NCI-H524 treated with DMSO at 0.1 percent for 48 hours (cell line): Measurements from ENCODE around the gene PTPN22.

ENCODE experiments used
- DNase-seq: peaks from one replicate; lab custom pipeline; 2025; lab: John Stamatoyannopoulos, UW

PTPN22 gene

GRCh38 chr1:113887402-113888175 is 16.1 kb upstream of the PTPN22 start, which contains the start of gene BCL2L15:
BCL2L15 (minus strand) TSS chr1:113887581; CDS start chr1:113887375, 206 bp downstream.
- DNase-seq: no peak

- DNase-seq: no peak
Measured at GRCh38 chr1:113886417-113887401, 15.2 kb upstream of the PTPN22 start.

GRCh38 chr1:113881661-113882060 is 10.1 kb upstream of the PTPN22 start:
- no peak for DNase-seq

- DNase-seq: no peak
Measured at GRCh38 chr1:113879739-113880038, 8.2 kb upstream of the PTPN22 start.

DNA sequence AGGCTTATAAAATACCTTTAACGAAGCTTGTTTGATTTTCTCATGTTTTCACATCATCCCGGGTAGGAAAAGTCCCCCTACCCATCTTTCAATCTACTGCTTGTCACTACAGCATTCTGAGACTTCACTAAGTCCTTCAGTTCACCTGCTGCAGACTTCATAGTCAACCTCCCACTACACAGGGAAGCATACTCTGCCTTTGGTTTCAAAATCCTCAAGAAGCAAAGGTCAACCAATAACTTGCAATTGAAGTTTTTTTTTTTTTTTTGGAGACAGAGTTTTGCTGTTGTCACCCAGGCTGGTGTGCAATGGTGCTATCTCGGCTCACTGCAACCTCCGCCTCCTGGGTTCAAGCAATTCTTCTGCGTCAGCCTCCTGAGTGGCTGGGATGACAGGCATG is 4.7 kb upstream of the PTPN22 start:
- DNase-seq: no peak

- DNase-seq: no peak
Measured at GRCh38 chr1:113875714-113876113, 4.2 kb upstream of the PTPN22 start.

GRCh38 chr1:113874012-113874879 is 2.7 kb upstream of the PTPN22 start:
- no peak for DNase-seq

DNA sequence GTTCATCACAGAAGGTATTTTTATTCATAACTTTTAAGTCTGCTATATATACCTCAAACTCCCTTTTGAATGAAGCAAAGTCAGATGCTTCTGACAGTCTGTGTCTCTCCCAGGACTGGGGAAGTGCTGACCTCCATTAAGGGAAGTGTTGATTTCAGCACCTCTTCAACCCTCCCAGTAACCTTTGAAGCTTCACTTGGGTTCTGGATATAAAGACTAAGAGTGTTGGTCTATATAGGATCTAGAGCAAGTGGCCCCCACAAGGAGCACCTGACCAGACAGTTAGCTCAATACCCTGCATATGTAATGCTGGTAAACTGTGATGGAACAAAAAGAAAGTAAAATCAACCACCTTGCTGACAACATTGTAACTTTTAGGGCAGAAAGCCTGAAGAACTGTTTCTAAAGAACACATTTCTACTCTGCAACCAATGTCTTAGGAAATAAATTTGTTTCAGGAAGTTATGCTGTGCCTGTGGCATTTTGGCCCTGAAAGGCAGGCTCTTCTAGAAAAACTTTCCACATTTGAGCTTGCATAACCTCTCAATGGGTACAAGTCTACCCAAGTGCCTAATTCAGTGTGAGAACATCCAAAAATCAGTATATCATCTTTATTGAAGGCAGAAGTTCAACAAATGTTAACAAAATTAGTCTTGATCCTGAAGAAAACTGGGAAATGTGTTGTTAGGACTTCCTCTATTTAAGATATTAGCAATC is 865 bp upstream of the PTPN22 start:
- no peak for DNase-seq

DNA sequence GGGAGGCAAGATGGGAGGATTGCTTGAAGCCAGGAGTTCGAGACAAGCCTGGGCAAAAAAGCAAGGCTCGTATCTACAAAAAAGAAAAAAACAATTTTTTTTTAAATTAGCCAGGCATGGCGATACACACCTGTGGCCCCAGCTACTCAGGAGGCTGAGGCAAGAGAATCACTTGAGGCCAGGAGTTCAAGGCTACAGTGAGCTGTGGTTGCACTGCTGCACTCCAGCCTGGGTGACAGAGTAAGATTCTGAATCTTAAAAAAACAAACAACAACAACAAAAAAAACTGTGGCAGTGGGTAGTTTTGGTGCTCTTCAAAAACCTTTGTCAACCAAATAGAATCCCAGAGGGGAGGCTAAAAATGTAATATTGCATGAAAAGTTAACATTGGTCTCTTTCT is 734 bp downstream of the PTPN22 start:
- no peak for DNase-seq

GRCh38 chr1:113868387-113869083 is 3.0 kb downstream of the PTPN22 start:
- DNase-seq: no peak

DNA sequence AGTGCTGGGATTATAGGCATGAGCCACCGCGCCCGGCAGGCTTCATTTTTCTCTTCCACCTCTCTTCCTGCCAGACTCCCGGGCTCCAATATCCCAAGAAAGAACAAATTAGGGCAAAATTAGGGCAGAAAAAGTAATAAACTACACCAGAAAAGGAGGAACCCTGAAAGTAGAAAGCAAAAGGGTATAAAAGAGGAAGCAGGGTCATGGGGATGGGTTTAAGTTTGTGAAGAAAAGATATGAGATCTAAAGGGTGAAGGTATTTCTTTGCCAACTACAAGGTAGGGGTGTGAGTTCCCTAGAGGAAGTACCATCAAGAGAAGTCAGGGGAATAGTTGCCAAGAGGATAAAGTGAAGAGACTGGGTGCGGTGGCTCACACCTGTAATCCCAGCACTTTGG is 9.9 kb downstream of the PTPN22 start:
- no peak for DNase-seq

DNA sequence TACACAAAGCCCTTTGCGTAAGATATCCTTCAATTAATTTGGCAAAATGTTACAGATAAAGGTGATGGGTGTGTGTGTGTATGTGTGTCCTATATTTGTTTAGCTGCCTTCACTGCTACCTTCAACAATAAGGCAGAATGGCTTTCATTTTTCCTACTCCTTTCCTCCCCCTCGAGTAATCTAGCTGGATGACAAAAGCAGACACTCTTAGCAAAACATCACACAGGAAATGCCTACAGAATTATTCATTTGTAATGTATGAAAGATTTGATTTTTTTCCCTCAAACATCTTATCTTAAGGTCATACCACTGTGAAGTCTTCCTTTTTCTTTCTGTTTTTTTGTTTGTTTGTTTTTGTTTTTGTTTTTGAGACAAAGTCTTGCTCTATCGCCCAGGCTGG is 10.6 kb downstream of the PTPN22 start:
- no peak for DNase-seq

GRCh38 chr1:113859478-113860175 is 11.9 kb downstream of the PTPN22 start:
- no peak for DNase-seq

GRCh38 chr1:113858982-113859381 is 12.5 kb downstream of the PTPN22 start:
- no peak for DNase-seq

DNA sequence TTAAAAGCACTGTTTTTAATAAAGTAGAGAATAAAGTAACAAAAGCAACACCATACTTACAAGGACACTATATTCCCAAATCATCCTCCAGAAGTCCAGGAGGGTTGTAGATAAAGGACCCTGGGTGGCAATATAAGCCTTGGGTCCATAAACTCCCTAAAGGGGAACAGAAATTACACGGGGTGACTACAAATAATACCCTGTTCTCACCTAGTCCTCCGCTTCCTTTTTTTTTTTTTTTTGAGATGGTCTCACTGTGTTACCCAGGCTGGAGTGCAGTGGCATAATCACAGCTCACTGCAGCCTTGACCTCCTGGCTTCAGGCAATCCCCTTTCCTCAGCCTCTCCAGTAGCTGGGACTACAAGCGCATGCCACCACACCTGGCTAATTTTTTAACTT is 13.1 kb downstream of the PTPN22 start:
- DNase-seq: no peak

GRCh38 chr1:113857776-113858175 is 13.7 kb downstream of the PTPN22 start:
- DNase-seq: no peak

DNA sequence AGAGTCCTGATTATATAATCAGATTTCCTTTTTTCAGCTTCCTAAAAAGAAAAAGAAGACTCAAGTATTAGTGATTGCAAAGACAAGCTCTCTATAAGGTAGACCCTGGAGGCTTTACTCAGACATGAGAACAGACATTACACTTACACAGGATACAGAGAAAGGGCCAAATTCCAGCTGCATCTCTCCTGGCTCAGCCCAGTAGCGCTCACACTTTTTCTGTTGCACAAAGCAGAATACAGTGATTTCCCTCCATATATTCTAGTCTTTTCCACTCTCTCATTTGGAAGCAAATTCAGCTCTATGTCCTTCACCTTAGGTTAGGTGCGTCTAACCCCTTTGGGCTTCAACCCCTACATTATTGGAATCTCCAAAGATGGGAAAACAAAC is 15.1 kb downstream of the PTPN22 start:
- no peak for DNase-seq

GRCh38 chr1:113855630-113856400 is 15.7 kb downstream of the PTPN22 start:
- DNase-seq: no peak

DNA sequence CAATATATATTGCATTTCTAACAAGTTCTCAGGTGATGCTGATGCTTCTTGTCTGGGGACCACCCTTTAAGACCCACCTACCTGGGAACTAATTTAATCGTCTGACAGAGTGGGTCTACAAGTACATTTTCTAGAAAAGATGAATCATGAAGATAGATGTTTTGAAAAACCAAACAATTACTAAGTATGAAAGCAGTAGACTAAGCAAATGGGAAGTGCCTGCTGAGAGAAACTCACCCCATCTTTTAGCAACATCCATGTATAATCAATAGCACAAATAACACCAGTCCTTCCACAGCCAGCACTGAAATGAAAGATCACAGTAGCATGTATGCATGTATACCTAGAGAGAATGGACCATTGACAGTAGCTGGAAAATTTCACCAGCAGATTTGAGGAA is 17.3 kb downstream of the PTPN22 start:
- no peak for DNase-seq
